OCI-M2 (cell line): ENCODE results near the gene OAF.
"Not testable (repeated sequence)": the region's sequence is repeated elsewhere in the genome, so short reads cannot be mapped to it uniquely, and the experiment has no call there.

ENCODE experiments used
- DNase-seq: peaks from one replicate; lab custom pipeline; 2025; ENCODE audit not compliant: unreplicated experiment; lab: John Stamatoyannopoulos, UW

The OAF gene

GRCh38 chr11:120239713-120240640 is 29.1 kb downstream of the OAF start, which contains the start of gene POU2F3:
TSS of gene POU2F3 (plus strand) at chr11:120240140. CDS start at chr11:120240344, 204 bp downstream.
- DNase-seq: no peak

GRCh38 chr11:120240866-120241265 is 30.0 kb downstream of the OAF start:
- no peak for DNase-seq

- DNase-seq: no peak
These were observed 30.4 kb downstream of the OAF start for GRCh38 chr11:120241277-120241676.

- DNase-seq: no peak
These were observed 32.4 kb downstream of the OAF start for GRCh38 chr11:120243221-120243620.

GRCh38 chr11:120244476-120245365 is 33.9 kb downstream of the OAF start:
- no peak for DNase-seq

GRCh38 chr11:120245434-120245833 is 34.6 kb downstream of the OAF start:
- no peak for DNase-seq

- DNase-seq: no peak
These were observed 37.9 kb downstream of the OAF start for GRCh38 chr11:120248551-120249278.

GRCh38 chr11:120249279-120250262 is 38.7 kb downstream of the OAF start:
- DNase-seq: no peak

- DNase-seq: not testable (repeated sequence)
These were observed 42.5 kb downstream of the OAF start for GRCh38 chr11:120253377-120253776.

- DNase-seq: no peak
These were observed 44.1 kb downstream of the OAF start for GRCh38 chr11:120254788-120255518.

- no peak for DNase-seq
These were observed 44.7 kb downstream of the OAF start for GRCh38 chr11:120255519-120255866.

GRCh38 chr11:120256178-120256577 is 45.3 kb downstream of the OAF start:
- DNase-seq: no peak

GRCh38 chr11:120256779-120257178 is 45.9 kb downstream of the OAF start:
- DNase-seq: no peak

GRCh38 chr11:120257346-120257745 is 46.5 kb downstream of the OAF start:
- DNase-seq: no peak

GRCh38 chr11:120258661-120259060 is 47.8 kb downstream of the OAF start:
- no peak for DNase-seq

- no peak for DNase-seq
These were observed 48.4 kb downstream of the OAF start for GRCh38 chr11:120259241-120259640.

- no peak for DNase-seq
These were observed 49.2 kb downstream of the OAF start for GRCh38 chr11:120259988-120260565.

GRCh38 chr11:120260616-120261015 is 49.8 kb downstream of the OAF start:
- no peak for DNase-seq

- DNase-seq: no peak
These were observed 50.5 kb downstream of the OAF start for GRCh38 chr11:120261321-120261720.
